ENCODE results near the gene BRD7. TPM values are rescaled to one million over a fixed set of nuclear protein-coding genes. Genes with fewer than 3 reads are reported as not detected.

Gene BRD7
- polyA plus RNA-seq, 2 of the 4 experiments (the other 2 are of a cell fraction) = 60.4 to 94.5 TPM

GRCh38 chr16:50316102-50316847 lies 52.5 kb downstream of the BRD7 start:
- DNase-seq (ENCODE audit: low read depth in 1 of 2, low spot score in 1 of 2) (no peak), FAIRE-seq (no peak), ATAC-seq (no peak)
- H3K27ac ChIP-seq = no peak overlapping the region
- WGBS (ENCODE audit: missing lambda C conversion rate) = 93% methylated on average over 11 of the region's 12 CpGs
- H3K4me3 ChIP-seq = no peak overlapping the region
- no peaks in the 10 kb centered on the region for H3K9me3 ChIP-seq
- ChIA-PET POLR2A (no interaction called here), CTCF (interaction anchor here (0.9 to 1.9 kb wide), 5 partner anchors 8 to 490 kb away, joined by 3 to 9 read pairs (median 3); no protein-coding TSS in a partner anchor)
- H3K4me1 ChIP-seq = no peaks in the 10 kb centered on the region
- TF ChIP-seq RARB (CRISPR knock-in tag; IDR thresholded peaks at IDR 0.05) = no peak
- no peak for TF ChIP-seq EHMT2 (IDR thresholded peaks at IDR 0.05; ENCODE audit: low read depth)
- TF ChIP-seq JUN (IDR thresholded peaks at IDR 0.05) = no peak
- no peak for TF ChIP-seq POLR2AphosphoS2 (conservative IDR thresholded peaks at IDR 0.05; ENCODE audit: low read length)
- no peak for TF ChIP-seq ESRRA (IDR thresholded peaks at IDR 0.05; ENCODE audit: borderline replicate concordance, low read length)
- no peak for TF ChIP-seq KDM1A (IDR thresholded peaks at IDR 0.05; ENCODE audit: low read depth)
- TF ChIP-seq FOXS1 (CRISPR knock-in tag; IDR thresholded peaks at IDR 0.05) = no peak
- TF ChIP-seq REST (IDR thresholded peaks at IDR 0.05) = no peak
- TF ChIP-seq GATA3 (IDR thresholded peaks at IDR 0.05; ENCODE audit: borderline replicate concordance) = no peak
- TF ChIP-seq HMGXB4 (CRISPR knock-in tag; IDR thresholded peaks at IDR 0.05; ENCODE audit: borderline replicate concordance) = no peak
- no peak for TF ChIP-seq NPAS2 (CRISPR knock-in tag; IDR thresholded peaks at IDR 0.05; ENCODE audit: borderline replicate concordance)
- no peak for TF ChIP-seq TFCP2L1 (CRISPR knock-in tag; IDR thresholded peaks at IDR 0.05)
- TF ChIP-seq NFE2L2 (conservative IDR thresholded peaks at IDR 0.05; ENCODE audit: low read length) = no peak
- TF ChIP-seq ELK1 (IDR thresholded peaks at IDR 0.05; ENCODE audit: low read depth, low read length) = no peak
- H3K4me2 ChIP-seq = no peak overlapping the region

GRCh38 chr16:50315346-50315997 lies 53.3 kb downstream of the BRD7 start:
- Histone ChIP-seq H3K4me1 (no peaks in the 10 kb centered on the region), H3K4me3 (no peak overlapping the region), H3K27ac (no peak overlapping the region), H3K9me3 (no peaks in the 10 kb centered on the region), H3K4me2 (no peak overlapping the region)
- WGBS (ENCODE audit: missing lambda C conversion rate) = 94% methylated on average over 15 of the region's 15 CpGs
- ChIA-PET CTCF (interaction anchor here (0.9 to 2.1 kb wide), 5 partner anchors 8 to 491 kb away, joined by 3 to 9 read pairs (median 3); no protein-coding TSS in a partner anchor), POLR2A (no interaction called here)
- ATAC-seq (no peak), DNase-seq (ENCODE audit: low read depth in 1 of 2, low spot score in 1 of 2) (no peak), FAIRE-seq (no peak)
- no peak for TF ChIP-seq FOXS1 (CRISPR knock-in tag; IDR thresholded peaks at IDR 0.05)
- no peak for TF ChIP-seq ZNF302 (CRISPR knock-in tag; IDR thresholded peaks at IDR 0.05)
- TF ChIP-seq MAFK (IDR thresholded peaks at IDR 0.05; ENCODE audit: partially characterized antibody) = no peak
- no peak for TF ChIP-seq BCL3 (IDR thresholded peaks at IDR 0.05)
- no peak for TF ChIP-seq HOXA7 (CRISPR knock-in tag; IDR thresholded peaks at IDR 0.05)
- TF ChIP-seq KDM5A (IDR thresholded peaks at IDR 0.05) = no peak
- TF ChIP-seq EHF (CRISPR knock-in tag; IDR thresholded peaks at IDR 0.05) = no peak
- TF ChIP-seq RFX5 (IDR thresholded peaks at IDR 0.05) = no peak
- no peak for TF ChIP-seq JUNB (IDR thresholded peaks at IDR 0.05)
- TF ChIP-seq JUN (IDR thresholded peaks at IDR 0.05) = no peak
- no peak for TF ChIP-seq SREBF2 (IDR thresholded peaks at IDR 0.05)

All from A549 (cell line).